DMS 273 (cell line): ENCODE measurements around the gene ARPC4.

Source experiments
- DNase-seq: peaks from one replicate; lab custom pipeline; 2025; ENCODE audit not compliant: unreplicated experiment; lab: John Stamatoyannopoulos, UW

Gene ARPC4

DNA sequence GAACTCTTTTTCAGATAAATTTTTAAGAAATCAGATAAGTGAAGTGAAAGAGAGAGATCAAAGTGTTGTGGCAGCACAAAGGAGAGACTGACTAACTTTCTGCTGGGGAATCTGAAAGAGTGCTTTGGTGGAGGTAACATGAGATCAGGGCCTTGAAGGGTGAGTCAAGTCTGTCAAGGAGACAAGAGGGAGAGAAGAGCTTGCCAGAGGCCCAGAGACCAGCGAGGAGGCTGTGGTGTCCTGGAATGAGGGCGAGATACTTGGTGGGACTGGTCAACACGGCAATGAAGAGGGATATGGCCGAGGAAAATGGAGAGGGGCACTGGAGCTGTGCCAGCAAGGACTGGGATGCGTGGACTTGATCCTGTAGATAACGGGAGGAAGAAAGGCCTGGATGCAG is 5.2 kb upstream of the ARPC4 start:
- DNase-seq: no peak

DNA sequence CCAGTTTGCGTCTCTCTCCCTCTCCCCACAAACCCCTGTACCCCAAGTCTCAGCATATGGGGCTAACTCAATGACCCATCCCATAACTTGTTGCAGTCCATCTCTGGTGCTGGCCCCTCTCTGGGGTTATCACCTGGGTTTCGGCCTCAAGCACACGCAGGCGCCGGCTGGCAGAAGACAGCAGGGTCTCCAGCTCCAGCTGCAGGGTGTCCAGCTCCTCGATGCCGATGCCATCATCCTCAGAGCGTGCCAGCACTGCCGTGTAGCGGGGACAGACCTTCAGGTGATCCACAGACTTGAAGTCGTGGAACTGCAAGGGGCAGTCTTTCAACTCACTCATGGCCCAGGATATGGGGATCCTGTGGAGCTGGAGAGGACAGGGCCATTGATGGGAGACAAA is 1.8 kb upstream of the ARPC4 start:
- DNase-seq: no peak

DNA sequence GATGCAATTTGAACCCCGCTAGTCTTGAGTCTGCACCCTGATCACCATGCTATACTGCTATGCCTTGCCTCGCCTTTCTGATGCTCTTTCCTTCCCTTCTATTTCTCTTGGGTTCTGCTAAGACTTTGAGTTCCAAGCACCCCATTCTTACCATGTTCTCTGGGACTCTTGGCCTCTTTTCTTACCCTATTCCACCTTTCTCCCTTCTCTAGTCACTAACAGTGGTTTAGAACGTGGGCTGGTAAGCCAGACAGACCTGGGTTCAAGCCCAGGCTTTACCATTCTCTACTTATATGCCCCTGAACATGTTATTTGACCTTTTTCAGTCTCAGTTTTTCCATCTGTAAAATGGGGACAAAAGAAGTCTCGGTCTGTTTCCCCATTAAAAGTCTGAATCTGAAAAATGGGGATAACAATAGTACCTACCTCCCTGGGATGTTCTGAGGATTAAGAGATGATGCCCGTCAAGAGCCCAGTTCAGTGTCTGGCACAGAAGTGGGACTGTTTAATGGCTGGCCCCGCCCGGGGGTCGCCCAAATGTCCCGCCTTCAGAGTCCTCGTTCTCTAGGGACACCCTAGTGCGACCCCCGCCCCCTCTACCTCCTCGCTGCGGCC is 985 bp upstream of the ARPC4 start:
- no peak for DNase-seq

DNA sequence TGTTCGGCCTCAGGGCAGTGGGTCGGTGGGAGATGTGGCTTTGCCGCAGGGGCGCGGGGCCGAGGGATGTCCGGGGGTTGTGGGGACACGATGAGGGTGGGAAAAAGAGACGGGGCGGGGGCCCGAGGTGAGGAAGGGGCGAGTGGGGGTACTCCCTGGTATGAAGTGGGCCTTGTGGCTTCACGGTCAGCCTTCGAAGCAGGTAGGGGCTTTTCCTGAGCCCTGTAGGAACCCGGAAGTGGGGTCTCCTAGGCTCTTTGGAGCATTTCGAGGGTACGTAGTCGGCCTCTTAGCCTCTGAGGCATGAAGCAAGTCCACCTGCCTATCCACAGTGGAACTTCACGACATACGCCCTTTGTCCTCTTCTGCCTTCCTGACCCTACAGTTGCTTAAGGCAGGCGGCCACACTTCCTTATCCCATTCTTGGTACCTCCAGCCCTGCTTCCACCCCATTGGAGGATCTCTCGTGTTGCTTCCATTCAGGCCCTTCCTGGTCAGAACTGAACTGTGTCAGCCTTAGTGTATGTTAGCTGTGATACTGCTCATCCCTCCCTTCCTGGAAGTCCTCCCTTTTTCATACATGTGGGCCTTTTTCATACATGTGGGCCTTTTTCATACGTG is 389 bp downstream of the ARPC4 start:
- DNase-seq: peak; percentile 39

- DNase-seq: no peak
These were observed 1.5 kb downstream of the ARPC4 start for GRCh38 chr3:9794400-9794799.

- no peak for DNase-seq
These were observed 2.3 kb downstream of the ARPC4 start for GRCh38 chr3:9795207-9795606.

- no peak for DNase-seq
These were observed 4.5 kb downstream of the ARPC4 start for GRCh38 chr3:9797196-9797945.

DNA sequence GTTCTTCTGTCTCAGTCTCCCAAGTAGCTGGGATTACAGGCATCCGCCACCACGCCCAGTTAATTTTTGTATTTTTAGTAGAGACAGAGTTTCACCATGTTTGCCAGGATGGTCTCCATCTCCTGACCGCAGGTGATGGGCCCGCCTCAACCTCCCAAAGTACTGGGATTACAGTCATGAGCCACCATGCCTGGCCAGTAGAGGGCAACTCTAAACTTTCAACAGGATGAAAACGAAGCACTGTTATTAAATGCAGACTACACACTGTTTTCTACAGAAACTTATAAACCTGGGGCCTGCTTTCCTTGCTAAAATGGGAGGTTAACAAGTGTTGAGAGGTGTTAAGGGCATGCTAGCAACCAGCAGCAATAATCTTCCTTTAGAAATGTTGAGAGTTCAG is 7.6 kb downstream of the ARPC4 start:
- DNase-seq: peak; percentile 26

GRCh38 chr3:9803494-9803893 is 10.6 kb downstream of the ARPC4 start:
- no peak for DNase-seq

GRCh38 chr3:9804996-9805395 is 12.1 kb downstream of the ARPC4 start:
- no peak for DNase-seq

- peak; percentile 48 for DNase-seq
These were observed 13.3 kb downstream of the ARPC4 start for GRCh38 chr3:9806137-9806536.

- DNase-seq: peak; percentile 86
These were observed 14.1 kb downstream of the ARPC4 start for GRCh38 chr3:9806688-9807589.

DNA sequence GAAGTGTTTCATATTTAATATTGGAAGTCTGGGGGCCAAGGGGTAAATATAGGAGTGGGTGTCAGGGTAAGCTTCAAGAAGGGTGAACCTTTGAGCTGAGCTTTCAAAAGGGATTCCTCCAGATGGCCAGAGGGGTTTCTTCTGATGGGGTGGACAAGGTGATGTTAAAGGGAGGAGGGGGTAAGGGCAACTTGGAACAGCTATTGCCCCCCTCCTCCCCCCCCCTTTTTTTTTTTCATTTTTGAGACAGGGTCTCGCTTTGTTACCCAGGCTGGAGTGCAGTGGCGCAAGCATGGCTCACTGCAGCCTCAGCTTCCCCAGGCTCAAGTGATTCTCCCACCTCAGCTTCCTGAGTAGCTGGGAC is 15.1 kb downstream of the ARPC4 start:
- no peak for DNase-seq

GRCh38 chr3:9808345-9809037 is 15.6 kb downstream of the ARPC4 start:
- peak; percentile 74 for DNase-seq

DNA sequence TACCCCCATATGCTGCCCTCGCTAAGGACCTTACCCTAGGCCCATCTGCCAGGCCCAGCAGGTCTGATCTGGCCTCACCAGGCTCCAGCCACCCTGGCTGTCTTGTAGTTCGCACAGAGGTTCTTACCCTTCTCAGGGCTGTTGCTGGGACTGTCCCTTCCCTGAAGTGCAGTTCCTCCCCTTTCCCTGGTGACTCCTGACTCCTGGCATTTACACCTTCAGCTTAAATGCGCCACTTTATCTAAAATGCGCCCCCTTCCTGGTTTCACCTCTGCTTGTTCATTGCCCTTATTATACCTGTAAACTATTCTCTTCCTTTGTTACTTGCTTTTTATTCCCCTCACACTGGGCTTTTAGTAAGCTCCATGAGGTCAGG is 16.3 kb downstream of the ARPC4 start:
- DNase-seq: peak; percentile 69

GRCh38 chr3:9809615-9810432 is 16.9 kb downstream of the ARPC4 start, which contains the start of gene TTLL3:
TSS of gene TTLL3 (plus strand) at chr3:9810262. CDS start at chr3:9810662, 400 bp downstream.
- peak; percentile 81 for DNase-seq

DNA sequence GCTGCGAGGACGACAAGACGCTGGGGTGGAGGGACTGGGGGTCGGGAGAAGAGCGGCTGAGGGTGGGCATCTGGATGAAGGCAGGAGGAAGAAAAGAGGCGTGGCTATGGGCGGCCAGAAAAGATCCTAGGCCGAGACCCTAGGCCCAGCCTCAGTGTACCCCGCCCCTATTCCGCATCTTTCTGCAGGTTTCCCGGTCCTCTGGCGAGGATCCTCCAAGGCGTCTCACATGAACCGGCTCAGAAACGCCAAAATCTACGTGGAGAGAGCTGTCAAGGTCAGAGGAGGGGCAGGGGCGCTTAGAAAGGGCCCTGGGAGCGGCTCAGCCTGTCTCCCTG is 17.5 kb downstream of the ARPC4 start:
- DNase-seq: no peak

DNA sequence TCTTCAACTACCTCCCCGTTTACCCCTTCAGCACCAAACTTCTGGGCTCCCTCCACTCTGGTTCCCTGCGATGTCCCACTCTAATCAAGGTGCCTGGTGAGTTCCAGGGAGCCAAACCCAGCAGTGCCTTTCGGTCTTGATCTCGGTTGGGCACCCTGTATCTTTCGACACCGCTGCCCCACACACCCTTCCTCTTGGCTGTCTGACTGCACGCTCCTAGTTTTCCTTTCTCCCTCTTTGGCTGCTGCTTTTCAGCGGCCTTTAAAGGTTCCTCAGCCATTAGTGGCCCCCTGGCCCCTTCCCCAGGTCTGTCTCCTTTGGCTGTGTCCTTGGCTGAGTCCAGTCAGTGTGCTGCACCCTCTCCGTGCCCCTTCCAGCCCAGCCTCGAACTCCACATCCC is 18.0 kb downstream of the ARPC4 start:
- no peak for DNase-seq

DNA sequence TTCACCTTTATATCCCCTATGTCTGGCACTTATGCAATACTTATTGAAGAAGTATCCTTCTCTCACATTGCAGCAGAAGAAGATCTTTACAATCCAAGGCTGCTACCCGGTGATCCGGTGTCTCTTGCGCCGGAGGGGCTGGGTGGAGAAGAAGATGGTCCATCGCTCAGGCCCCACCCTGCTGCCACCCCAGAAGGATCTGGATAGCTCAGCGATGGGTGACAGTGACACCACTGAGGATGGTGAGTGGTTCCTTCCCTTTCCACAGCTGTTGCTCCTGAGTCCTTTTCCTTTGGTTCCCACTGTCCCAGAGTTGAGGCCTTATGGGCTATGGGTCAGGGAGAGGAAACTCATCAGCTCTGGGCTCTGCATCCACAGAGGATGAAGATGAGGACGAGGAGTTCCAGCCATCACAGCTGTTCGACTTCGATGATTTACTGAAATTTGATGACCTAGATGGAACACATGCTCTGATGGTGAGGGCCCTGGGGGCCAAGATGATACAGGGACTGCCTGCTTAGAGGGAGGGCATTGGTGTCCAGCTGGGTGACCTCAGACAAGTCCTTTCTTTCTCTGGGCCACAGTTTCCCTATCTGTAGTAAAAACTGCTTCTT is 20.1 kb downstream of the ARPC4 start:
- no peak for DNase-seq

GRCh38 chr3:9815986-9816385 is 23.1 kb downstream of the ARPC4 start:
- DNase-seq: no peak
